IPS DF 6.9 (cell line): Measurements from ENCODE around the gene CPNE6.
"Not testable (repeated sequence)": the region's sequence is repeated elsewhere in the genome, so short reads cannot be mapped to it uniquely, and the experiment has no call there.

Experiments
- DNase-seq: peaks from one replicate; pipeline ENCODE4 v3.0.0-alpha.2; 2013; ENCODE audit warnings: low read depth, low spot score
- H3K27ac ChIP-seq: one replicate; pipeline ENCODE4 v1.5.1; 2013; ENCODE audit warnings: low read length, control low read depth
- H3K27me3 ChIP-seq: 2 replicates; pipeline ENCODE4 v1.6.1; 2013; ENCODE audit warnings: mild to moderate bottlenecking, low read length; ENCODE audit not compliant: control insufficient read depth, insufficient read depth
- H3K36me3 ChIP-seq: 2 replicates; pipeline ENCODE4 v1.6.1; 2013; ENCODE audit warnings: low read length; ENCODE audit not compliant: control insufficient read depth, insufficient read depth
- H3K4me1 ChIP-seq: 2 replicates; pipeline ENCODE4 v1.6.1; 2013; ENCODE audit warnings: low read length; ENCODE audit not compliant: control insufficient read depth, insufficient read depth
- H3K4me3 ChIP-seq: 2 replicates; pipeline ENCODE4 v1.5.1; 2013; ENCODE audit warnings: mild to moderate bottlenecking, low read length
- H3K9me3 ChIP-seq: 2 replicates; pipeline ENCODE4 v1.6.1; 2013; ENCODE audit warnings: low read length, inconsistent platforms; ENCODE audit not compliant: control insufficient read depth, insufficient read depth
- WGBS: extraction: QIAGEN DNeasy Blood & Tissue Kit; methylation state at CpG from one replicate; pipeline ENCODE4 v1.1.7; 2013; ENCODE audit warnings: mixed read lengths, missing lambda C conversion rate; ENCODE audit not compliant: insufficient read length, insufficient coverage; 5-methylcytosine and 5-hydroxymethylcytosine counted together

The CPNE6 gene

GRCh38 chr14:24096545-24097181 lies 25.3 kb downstream of the CPNE6 start:
- H3K4me3 ChIP-seq: no peak overlapping the region
- H3K36me3 ChIP-seq: peaks cover 18% of the 10 kb centered on the region

GRCh38 chr14:24098229-24098926 lies 27.0 kb downstream of the CPNE6 start:
- Histone ChIP-seq H3K4me3 (no peak overlapping the region), H3K27ac (no peak overlapping the region), H3K4me1 (peaks cover 6% of the 10 kb centered on the region; the same call in 1 of the 2 replicates), H3K27me3 (no peaks in the 10 kb centered on the region), H3K36me3 (peaks cover 22% of the 10 kb centered on the region), H3K9me3 (no peaks in the 10 kb centered on the region)
- no CpG with 5 or more reads among the region's 16 CpGs for WGBS
- no peak for DNase-seq

More at GRCh38 chr14:24096545-24097181, 25.3 kb downstream of the CPNE6 start:
- WGBS: no CpG with 5 or more reads among the region's 8 CpGs
- Histone ChIP-seq H3K27ac (no peak overlapping the region), H3K27me3 (no peaks in the 10 kb centered on the region), H3K4me1 (peaks cover 6% of the 10 kb centered on the region; the same call in 1 of the 2 replicates), H3K9me3 (no peaks in the 10 kb centered on the region)
- DNase-seq: no peak

GRCh38 chr14:24098927-24099813 lies 27.8 kb downstream of the CPNE6 start:
- WGBS: no CpG with 5 or more reads among the region's 17 CpGs
- Histone ChIP-seq H3K9me3 (no peaks in the 10 kb centered on the region), H3K27me3 (no peaks in the 10 kb centered on the region), H3K4me3 (no peak overlapping the region), H3K27ac (no peak overlapping the region), H3K4me1 (0 out of 2 replicates have a peak, but pooled peaks cover 3% of the 10 kb centered on the region), H3K36me3 (peaks cover 27% of the 10 kb centered on the region)
- no peak for DNase-seq

- H3K9me3 ChIP-seq: no peaks in the 10 kb centered on the region; the same call in 1 of the 2 replicates
- no peak overlapping the region for H3K4me3 ChIP-seq
- no peaks in the 10 kb centered on the region for H3K27me3 ChIP-seq
- no peak for DNase-seq
- peaks cover 27% of the 10 kb centered on the region for H3K36me3 ChIP-seq
- H3K27ac ChIP-seq: no peak overlapping the region
- no CpG with 5 or more reads among the region's 4 CpGs for WGBS
- 0 out of 2 replicates have a peak, but pooled peaks cover 3% of the 10 kb centered on the region for H3K4me1 ChIP-seq
Observed at GRCh38 chr14:24100197-24100981, 29.0 kb downstream of the CPNE6 start.

GRCh38 chr14:24100982-24101494 lies 29.7 kb downstream of the CPNE6 start:
- Histone ChIP-seq H3K36me3 (peaks cover 27% of the 10 kb centered on the region), H3K27ac (no peak overlapping the region), H3K4me3 (no peak overlapping the region), H3K4me1 (no peaks in the 10 kb centered on the region), H3K27me3 (no peaks in the 10 kb centered on the region), H3K9me3 (no peaks in the 10 kb centered on the region; the same call in 1 of the 2 replicates)
- no CpG with 5 or more reads among the region's 3 CpGs for WGBS
- no peak for DNase-seq

GRCh38 chr14:24102357-24103048 lies 31.1 kb downstream of the CPNE6 start:
- Histone ChIP-seq H3K27me3 (no peaks in the 10 kb centered on the region), H3K9me3 (no peaks in the 10 kb centered on the region; the same call in 1 of the 2 replicates), H3K4me3 (no peak overlapping the region), H3K27ac (no peak overlapping the region), H3K4me1 (no peaks in the 10 kb centered on the region), H3K36me3 (peaks cover 27% of the 10 kb centered on the region)
- no peak for DNase-seq
- WGBS: no CpG with 5 or more reads among the region's 7 CpGs

GRCh38 chr14:24103451-24103850 lies 32.1 kb downstream of the CPNE6 start:
- WGBS: no CpG with 5 or more reads among the region's 13 CpGs
- no peak overlapping the region for H3K27ac ChIP-seq
- DNase-seq: no peak
- no peak overlapping the region for H3K4me3 ChIP-seq
- H3K9me3 ChIP-seq: no peaks in the 10 kb centered on the region; the same call in 1 of the 2 replicates
- no peaks in the 10 kb centered on the region for H3K27me3 ChIP-seq
- H3K36me3 ChIP-seq: peaks cover 22% of the 10 kb centered on the region
- no peaks in the 10 kb centered on the region for H3K4me1 ChIP-seq

GRCh38 chr14:24105609-24106239 lies 34.4 kb downstream of the CPNE6 start:
- no CpG with 5 or more reads among the region's 8 CpGs for WGBS
- not testable (repeated sequence) for DNase-seq, H3K4me3 ChIP-seq, H3K9me3 ChIP-seq, H3K4me1 ChIP-seq, H3K27me3 ChIP-seq, H3K27ac ChIP-seq
- H3K36me3 ChIP-seq: peaks cover 11% of the 10 kb centered on the region

GRCh38 chr14:24106672-24107271 lies 35.4 kb downstream of the CPNE6 start:
- H3K27me3 ChIP-seq: no peaks in the 10 kb centered on the region
- H3K4me1 ChIP-seq: no peaks in the 10 kb centered on the region
- H3K27ac ChIP-seq: no peak overlapping the region
- no peaks in the 10 kb centered on the region; the same call in 1 of the 2 replicates for H3K9me3 ChIP-seq
- WGBS: no CpG with 5 or more reads among the region's 4 CpGs
- H3K4me3 ChIP-seq: no peak overlapping the region
- no peak for DNase-seq
- peaks cover 9% of the 10 kb centered on the region for H3K36me3 ChIP-seq
